Ascending aorta (tissue), 2 donors: Measurements from ENCODE around the gene DBH. TPM values are rescaled to one million over a fixed set of nuclear protein-coding genes. Genes with fewer than 3 reads are reported as not detected.

Experiments
- DNase-seq, 2 donors: peaks; one replicate each; pipeline ENCODE4 v3.0.0-alpha.2; 2019; ENCODE audit warnings: low spot score in 2 of 2
- H3K27ac ChIP-seq, 2 donors: fragments of 200-600 bp; sonication (generic); one replicate each; pipeline ENCODE4 v1.5.1; 2016 to 2017; ENCODE audit warnings: mild to moderate bottlenecking in 1 of 2
- H3K27me3 ChIP-seq: fragments of 200-600 bp; sonication (generic); one replicate; pipeline ENCODE4 v1.5.1; 2017
- H3K36me3 ChIP-seq, 2 donors: fragments of 200-600 bp; sonication (generic); one replicate each; pipeline ENCODE4 v1.5.1; 2016
- H3K4me1 ChIP-seq, 2 donors: fragments of 200-600 bp; sonication (generic); one replicate each; pipeline ENCODE4 v1.5.1; 2016 to 2017; ENCODE audit warnings: mild to moderate bottlenecking in 1 of 2
- H3K4me3 ChIP-seq, 2 donors: fragments of 200-600 bp; sonication (generic); one replicate each; pipeline ENCODE4 v1.5.1; 2016 to 2017; ENCODE audit warnings: mild to moderate bottlenecking in 1 of 2
- H3K9me3 ChIP-seq, 2 donors: fragments of 200-600 bp; sonication (generic); one replicate each; pipeline ENCODE4 v1.5.1; 2016
- intact Hi-C: fragments of 100-400 bp; cut with DNase I; formaldehyde crosslinking; loops from one replicate; pipeline ENCODE4 v1.15.1; 2023
- total RNA-seq: library from RNA; depleted of rRNA; stranded (reverse); fragments of >200 nt; gene quantifications from one replicate; pipeline ENCODE4 v1.1.0, GENCODE V29; 2016
- TF ChIP-seq, protein P1 (sequence below), 3 experiments: fragments of 200-600 bp in 2 of 3; fragments of 450-650 bp in 1 of 3; sonication (generic) in 2 of 3; IDR thresholded peaks; one replicate each; pipeline ENCODE4 v1.5.1; 2016 to 2019; ENCODE audit warnings: antibody characterized with exemption in 3 of 3, mild to moderate bottlenecking in 1 of 3, moderate library complexity in 1 of 3

Gene DBH
- total RNA-seq, 1 donor from 2014 or later: not detected

DNA sequence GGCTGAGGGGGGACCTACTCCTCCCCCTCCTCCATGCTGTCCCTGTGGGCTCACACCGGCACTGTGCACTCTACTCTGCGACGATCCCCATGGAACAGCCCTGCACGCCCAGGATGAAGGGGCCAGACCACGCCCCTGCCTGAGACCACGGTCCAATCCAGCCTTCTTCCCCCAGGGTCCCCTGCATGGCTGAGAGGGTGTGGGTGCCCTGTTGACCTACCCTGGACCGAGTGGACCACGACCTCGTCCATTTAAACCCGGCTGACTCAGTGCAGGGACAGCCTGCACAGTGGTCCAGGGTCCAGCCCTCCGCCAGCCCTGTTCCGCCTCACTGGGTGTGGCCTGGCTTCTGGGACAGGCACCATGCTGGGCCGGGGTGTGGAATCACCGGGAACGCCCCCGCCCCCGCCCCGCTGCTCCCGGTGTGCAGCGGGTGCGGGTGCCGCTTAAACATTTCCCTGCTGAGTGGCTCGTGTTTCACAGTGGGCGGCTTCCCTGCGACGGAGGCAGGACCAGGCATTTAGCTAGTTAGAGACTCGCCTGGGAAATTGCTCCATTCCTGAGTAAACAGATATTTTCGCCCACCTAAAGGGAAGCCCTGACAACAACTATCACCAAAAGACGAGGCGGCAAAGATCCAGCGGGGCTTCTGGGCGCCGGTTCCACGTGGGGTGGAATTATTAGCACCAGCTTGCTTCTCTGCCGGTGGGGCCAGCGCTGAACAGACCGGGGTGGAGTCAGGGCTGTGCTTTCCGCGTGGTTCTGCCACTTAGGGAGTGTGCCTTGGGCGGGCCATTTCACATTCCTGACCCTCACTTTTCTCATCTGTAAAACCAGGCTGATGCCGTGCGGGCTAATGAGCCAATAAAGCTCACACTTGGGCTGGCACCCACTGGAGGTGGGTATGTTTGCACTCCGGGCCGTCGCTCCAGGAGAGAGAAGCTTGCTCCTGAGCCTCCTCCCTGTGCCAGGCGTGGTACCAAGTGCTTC, 22.6 kb downstream of the DBH start:
- no peak for DNase-seq
- intact Hi-C loops: no loop called here
- Histone ChIP-seq H3K9me3 (no peaks in the 10 kb centered on the region), H3K27me3 (peaks cover 11% of the 10 kb centered on the region), H3K36me3 (no peaks in the 10 kb centered on the region), H3K27ac (no peak overlapping the region), H3K4me3 (peak overlapping the region; percentile 39 to 42), H3K4me1 (peaks cover 0 to 9% of the 10 kb centered on the region in 2 donors)
- TF ChIP-seq, protein P1, sequence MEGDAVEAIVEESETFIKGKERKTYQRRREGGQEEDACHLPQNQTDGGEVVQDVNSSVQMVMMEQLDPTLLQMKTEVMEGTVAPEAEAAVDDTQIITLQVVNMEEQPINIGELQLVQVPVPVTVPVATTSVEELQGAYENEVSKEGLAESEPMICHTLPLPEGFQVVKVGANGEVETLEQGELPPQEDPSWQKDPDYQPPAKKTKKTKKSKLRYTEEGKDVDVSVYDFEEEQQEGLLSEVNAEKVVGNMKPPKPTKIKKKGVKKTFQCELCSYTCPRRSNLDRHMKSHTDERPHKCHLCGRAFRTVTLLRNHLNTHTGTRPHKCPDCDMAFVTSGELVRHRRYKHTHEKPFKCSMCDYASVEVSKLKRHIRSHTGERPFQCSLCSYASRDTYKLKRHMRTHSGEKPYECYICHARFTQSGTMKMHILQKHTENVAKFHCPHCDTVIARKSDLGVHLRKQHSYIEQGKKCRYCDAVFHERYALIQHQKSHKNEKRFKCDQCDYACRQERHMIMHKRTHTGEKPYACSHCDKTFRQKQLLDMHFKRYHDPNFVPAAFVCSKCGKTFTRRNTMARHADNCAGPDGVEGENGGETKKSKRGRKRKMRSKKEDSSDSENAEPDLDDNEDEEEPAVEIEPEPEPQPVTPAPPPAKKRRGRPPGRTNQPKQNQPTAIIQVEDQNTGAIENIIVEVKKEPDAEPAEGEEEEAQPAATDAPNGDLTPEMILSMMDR (IDR thresholded peaks at IDR 0.05): no peak

DNA sequence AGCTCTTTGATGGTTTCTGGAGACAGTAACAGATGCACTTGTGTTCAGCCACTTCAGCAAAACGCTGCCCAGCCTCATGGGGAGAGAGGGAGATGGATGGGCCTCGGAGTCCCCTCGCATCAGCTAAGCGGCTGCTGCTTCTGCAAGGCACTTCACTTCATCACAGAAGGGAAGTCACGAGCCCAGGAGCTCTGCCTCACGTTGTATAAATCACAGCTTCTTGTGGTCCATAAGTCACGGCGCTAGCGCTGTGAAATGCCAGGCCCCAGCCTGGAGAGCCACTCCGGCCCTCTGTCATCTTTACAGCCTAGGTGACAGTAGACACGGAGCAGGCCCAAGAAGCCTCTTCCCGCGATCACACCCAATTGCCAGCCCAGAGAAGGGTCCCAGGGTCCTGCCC, 23.4 kb downstream of the DBH start:
- Histone ChIP-seq H3K36me3 (no peaks in the 10 kb centered on the region), H3K4me3 (no peak overlapping the region), H3K27me3 (peaks cover 11% of the 10 kb centered on the region), H3K9me3 (no peaks in the 10 kb centered on the region), H3K27ac (no peak overlapping the region), H3K4me1 (peaks cover 0 to 9% of the 10 kb centered on the region in 2 donors)
- TF ChIP-seq, protein P1 (IDR thresholded peaks at IDR 0.05): no peak
- intact Hi-C loops: no loop called here
- DNase-seq: no peak

DNA sequence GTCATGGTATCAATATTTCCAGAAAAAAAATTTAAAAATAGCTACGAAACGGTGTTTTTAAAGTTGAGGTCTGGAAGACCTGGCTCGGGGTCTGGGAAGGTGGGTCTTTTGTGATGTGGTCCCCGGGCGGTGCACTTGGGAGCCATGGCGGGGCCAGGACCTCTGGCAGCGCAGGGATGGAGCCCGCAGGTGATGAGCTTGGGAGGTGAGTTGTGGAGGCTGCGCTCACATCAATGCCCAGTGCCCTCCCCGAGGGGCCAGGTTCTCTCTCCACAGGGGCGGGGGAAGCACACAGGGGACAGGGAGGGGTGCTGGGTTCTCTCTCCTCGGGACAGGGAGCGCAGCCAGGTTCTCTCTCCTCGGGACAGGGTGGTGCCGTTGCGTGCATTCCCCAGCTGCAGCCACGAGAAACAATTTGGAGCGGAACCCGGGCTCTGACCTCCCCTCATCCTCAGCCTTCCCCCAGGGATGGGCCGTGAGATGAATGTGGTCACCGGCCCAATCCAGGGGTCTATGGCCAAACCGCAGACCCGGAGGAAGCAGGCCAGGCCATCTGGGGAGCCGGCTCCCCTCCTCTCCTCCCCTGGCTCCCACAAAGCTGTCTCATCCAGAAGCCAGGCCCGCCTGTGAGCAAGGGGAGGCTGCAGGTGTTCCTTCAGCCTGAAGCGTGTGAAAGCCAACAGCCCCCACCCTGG, 25.8 kb downstream of the DBH start:
- H3K27me3 ChIP-seq: peaks cover 2% of the 10 kb centered on the region
- no peak for DNase-seq
- TF ChIP-seq, protein P1 (IDR thresholded peaks at IDR 0.05): no peak
- intact Hi-C loops: no loop called here
- H3K9me3 ChIP-seq: no peaks in the 10 kb centered on the region
- H3K4me3 ChIP-seq: no peak overlapping the region
- peaks cover 0 to 9% of the 10 kb centered on the region in 2 donors for H3K4me1 ChIP-seq
- H3K27ac ChIP-seq: no peak overlapping the region
- H3K36me3 ChIP-seq: no peaks in the 10 kb centered on the region

DNA sequence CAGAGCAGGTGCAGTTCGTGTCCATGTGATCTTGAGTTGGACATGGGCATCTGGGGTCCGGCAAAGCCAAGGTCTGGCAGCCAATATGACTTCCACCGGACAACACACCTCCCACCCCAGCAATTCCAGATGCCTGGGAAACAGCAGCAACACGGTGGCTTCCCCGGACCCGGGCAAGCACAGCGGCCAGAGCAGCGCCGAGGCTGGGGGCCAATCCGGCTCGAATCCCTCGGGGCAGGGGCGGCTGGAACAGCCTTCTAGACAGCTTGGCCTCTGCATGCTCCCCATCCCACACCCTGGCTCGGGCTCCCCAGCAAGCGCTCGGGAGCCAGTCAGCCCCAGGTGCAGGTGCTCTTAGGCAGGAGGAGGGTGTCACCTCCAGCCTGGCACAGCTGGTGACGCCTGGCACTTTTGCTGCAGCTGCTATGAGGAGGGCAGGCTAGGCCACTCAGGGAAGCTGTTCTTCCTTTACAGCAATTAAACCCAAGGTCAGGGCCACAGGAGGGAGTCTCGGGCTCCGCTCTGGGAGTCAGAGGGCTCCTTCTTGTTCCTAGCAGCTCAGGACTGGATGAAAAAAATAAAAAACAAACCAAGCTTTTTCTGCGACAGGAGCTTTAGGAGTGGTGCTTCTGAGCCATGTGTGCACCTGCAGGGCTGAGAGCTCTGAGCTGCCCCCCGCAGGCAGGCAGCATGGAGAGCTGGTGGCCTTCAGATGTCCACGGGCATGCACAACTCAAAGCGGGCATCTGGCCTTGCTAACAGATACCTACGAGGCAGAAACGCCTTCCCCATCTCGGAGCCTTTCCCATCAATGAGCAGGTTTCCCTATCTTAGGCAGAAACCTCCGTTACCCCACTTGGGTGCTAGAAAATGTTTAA, 28.2 kb downstream of the DBH start:
- no peaks in the 10 kb centered on the region for H3K36me3 ChIP-seq
- intact Hi-C loops: no loop called here
- TF ChIP-seq, protein P1 (IDR thresholded peaks at IDR 0.05): no peak
- H3K4me1 ChIP-seq: no peaks in the 10 kb centered on the region
- H3K9me3 ChIP-seq: no peaks in the 10 kb centered on the region
- DNase-seq: no peak
- no peak overlapping the region for H3K27ac ChIP-seq
- no peaks in the 10 kb centered on the region for H3K27me3 ChIP-seq
- H3K4me3 ChIP-seq: no peak overlapping the region

DNA sequence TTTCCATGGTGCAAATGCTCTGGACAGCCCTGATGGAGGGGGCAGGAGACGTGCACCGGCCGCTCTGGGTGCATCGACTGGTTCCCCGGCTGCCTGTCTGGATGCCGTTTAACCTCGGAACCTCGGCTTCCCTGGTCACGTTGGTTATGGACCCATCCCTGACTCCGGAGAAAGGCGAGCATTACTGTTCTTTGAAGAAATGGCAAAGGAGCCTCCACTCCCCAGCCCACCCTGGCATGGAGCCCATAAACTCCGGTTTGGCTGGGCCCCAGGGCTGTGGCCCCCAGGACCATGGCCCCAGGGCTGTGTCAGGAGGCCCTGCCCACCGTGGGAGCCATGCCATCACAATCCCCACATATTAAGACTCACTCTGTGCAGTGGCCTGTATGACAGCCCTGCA, 28.9 kb downstream of the DBH start:
- H3K27me3 ChIP-seq: no peaks in the 10 kb centered on the region
- intact Hi-C loops: no loop called here

More for the DNA sequence above, 28.9 kb downstream of the DBH start:
- DNase-seq: no peak
- Histone ChIP-seq H3K9me3 (no peaks in the 10 kb centered on the region), H3K4me1 (no peaks in the 10 kb centered on the region), H3K36me3 (no peaks in the 10 kb centered on the region), H3K4me3 (no peak overlapping the region), H3K27ac (no peak overlapping the region)
- TF ChIP-seq, protein P1 (IDR thresholded peaks at IDR 0.05): no peak
